ENCODE data around the gene FLII. TPM values are rescaled to one million over a fixed set of nuclear protein-coding genes. Genes with fewer than 3 reads are reported as not detected.

The FLII gene
- total RNA-seq, 1 experiment from 2014 or later = 298 TPM

DNA sequence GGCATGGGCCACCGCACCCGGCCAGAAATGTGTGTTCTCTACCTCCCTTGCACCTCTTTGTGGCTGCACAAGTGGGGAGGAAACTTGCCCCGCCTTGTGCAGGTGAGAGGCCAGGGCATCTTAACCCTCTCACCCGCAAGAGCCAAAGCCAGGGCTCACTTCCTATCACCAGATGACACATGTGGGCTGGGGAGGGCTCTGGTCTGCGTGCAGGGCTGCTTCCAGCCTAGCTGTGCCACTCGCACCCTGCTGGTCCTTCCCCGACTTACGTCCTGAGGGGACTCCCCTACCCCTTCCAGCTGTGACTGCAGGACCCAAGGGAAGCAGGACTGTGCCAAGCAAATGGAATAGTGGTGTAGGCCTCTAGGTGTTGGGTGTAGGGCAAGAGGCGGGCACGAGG, 8.8 kb upstream of the FLII start:
- no peak overlapping the region for H3K4ac ChIP-seq (ENCODE audit: low read depth, low read length)
- no peak overlapping the region for H4K8ac ChIP-seq (replicated peaks; ENCODE audit: insufficient read length, low read depth, low read length)
- H4K5ac ChIP-seq (ENCODE audit: insufficient read length, low read depth, low read length) = no peak overlapping the region
- no peaks in the 10 kb centered on the region; the same call in none of the 2 replicates for H3K27me3 Mint-ChIP-seq (ENCODE audit: low read depth)
- TF ChIP-seq, protein P1, sequence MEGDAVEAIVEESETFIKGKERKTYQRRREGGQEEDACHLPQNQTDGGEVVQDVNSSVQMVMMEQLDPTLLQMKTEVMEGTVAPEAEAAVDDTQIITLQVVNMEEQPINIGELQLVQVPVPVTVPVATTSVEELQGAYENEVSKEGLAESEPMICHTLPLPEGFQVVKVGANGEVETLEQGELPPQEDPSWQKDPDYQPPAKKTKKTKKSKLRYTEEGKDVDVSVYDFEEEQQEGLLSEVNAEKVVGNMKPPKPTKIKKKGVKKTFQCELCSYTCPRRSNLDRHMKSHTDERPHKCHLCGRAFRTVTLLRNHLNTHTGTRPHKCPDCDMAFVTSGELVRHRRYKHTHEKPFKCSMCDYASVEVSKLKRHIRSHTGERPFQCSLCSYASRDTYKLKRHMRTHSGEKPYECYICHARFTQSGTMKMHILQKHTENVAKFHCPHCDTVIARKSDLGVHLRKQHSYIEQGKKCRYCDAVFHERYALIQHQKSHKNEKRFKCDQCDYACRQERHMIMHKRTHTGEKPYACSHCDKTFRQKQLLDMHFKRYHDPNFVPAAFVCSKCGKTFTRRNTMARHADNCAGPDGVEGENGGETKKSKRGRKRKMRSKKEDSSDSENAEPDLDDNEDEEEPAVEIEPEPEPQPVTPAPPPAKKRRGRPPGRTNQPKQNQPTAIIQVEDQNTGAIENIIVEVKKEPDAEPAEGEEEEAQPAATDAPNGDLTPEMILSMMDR (conservative IDR thresholded peaks at IDR 0.05) = no peak
- no peak overlapping the region for H2BK20ac ChIP-seq (ENCODE audit: low read depth, low read length, poor library complexity, severe bottlenecking)
- H3K18ac ChIP-seq (ENCODE audit: insufficient read length, low read depth, low read length) = no peak overlapping the region
- H3K4me1 Mint-ChIP-seq = peaks cover 10 to 13% of the 10 kb centered on the region in 2 experiments
- H4K20me1 ChIP-seq (ENCODE audit: control insufficient read depth, insufficient read depth, insufficient read length) = no peaks in the 10 kb centered on the region
- H3K27me3 ChIP-seq (ENCODE audit: insufficient read depth, low read length) = no peaks in the 10 kb centered on the region
- WGBS (ENCODE audit: extremely low coverage, insufficient read length, low lambda C conversion rate) = no CpG with 5 or more reads among the region's 10 CpGs
- no peaks in the 10 kb centered on the region for H3K4me1 ChIP-seq (ENCODE audit: insufficient read depth, low read length)
- no peaks in the 10 kb centered on the region for H3K9me3 Mint-ChIP-seq
- no peak overlapping the region for H3K27ac ChIP-seq (ENCODE audit: insufficient read length, low read depth, low read length)
- H2BK12ac ChIP-seq (ENCODE audit: insufficient read length, low read depth, low read length) = no peak overlapping the region
- H3K27ac Mint-ChIP-seq = no peak overlapping the region
- H3T11ph ChIP-seq (ENCODE audit: low read length) = no peak overlapping the region
- no peak overlapping the region for H3K23ac ChIP-seq (ENCODE audit: insufficient read length, low read depth, low read length)
- no peak overlapping the region for H2BK15ac ChIP-seq (ENCODE audit: low read depth, low read length)
- H2BK5ac ChIP-seq (ENCODE audit: insufficient read length, low read length) = no peak overlapping the region
- no peak overlapping the region for H3K4me2 ChIP-seq (ENCODE audit: insufficient read depth, insufficient read length, low read length)
- no peaks in the 10 kb centered on the region for H3K23me2 ChIP-seq (ENCODE audit: insufficient read length, low read depth, low read length, poor library complexity, severe bottlenecking)
- H3K9me3 ChIP-seq (ENCODE audit: control insufficient read depth, low read depth, low read length) = no peaks in the 10 kb centered on the region
- peak; percentile 37 for DNase-seq
- peak overlapping the region; percentile 3; the same call in 1 of the 2 replicates for H3K14ac ChIP-seq (ENCODE audit: insufficient read depth, low read length)
- no peak overlapping the region for H3K4me3 Mint-ChIP-seq
- H3K79me2 ChIP-seq (ENCODE audit: insufficient read depth, low read length) = no peaks in the 10 kb centered on the region
- no peak overlapping the region for H3K56ac ChIP-seq (ENCODE audit: insufficient read length, low read depth, low read length)
- no peak overlapping the region for H2AK5ac ChIP-seq (ENCODE audit: insufficient read length, low read length)
- peaks cover 4 to 17% (median 15%) of the 10 kb centered on the region in 3 experiments for H3K36me3 Mint-ChIP-seq (ENCODE audit: insufficient read depth in 1 of 3, low read depth in 3 of 3)
- H4K91ac ChIP-seq (ENCODE audit: insufficient read length, low read depth, low read length) = no peak overlapping the region
- no peaks in the 10 kb centered on the region for H3K79me1 ChIP-seq (ENCODE audit: insufficient read depth, low read depth, low read length, poor library complexity, severe bottlenecking)
- H3K9ac ChIP-seq (ENCODE audit: extremely low read depth, insufficient read length, low read length) = no peak overlapping the region
- H2AFZ ChIP-seq (ENCODE audit: low read length) = no peak overlapping the region
- H2BK120ac ChIP-seq (ENCODE audit: low read depth, low read length, poor library complexity, severe bottlenecking) = no peak overlapping the region
